HG02981 (cell line): ENCODE measurements around the gene EGFLAM.

ENCODE experiments used
- ATAC-seq: cut with Tn5 transposase; IDR thresholded peaks from one replicate; pipeline ENCODE4 v1.9.1; 2021; ENCODE audit warnings: mild to moderate bottlenecking, moderate library complexity; ENCODE audit not compliant: unreplicated experiment

EGFLAM gene

GRCh38 chr5:38445374-38446028 lies 187.1 kb downstream of the EGFLAM start:
- ATAC-seq, result no peak

GRCh38 chr5:38446029-38446522 lies 187.7 kb downstream of the EGFLAM start:
- no peak for ATAC-seq

- no peak for ATAC-seq
These were observed 188.7 kb downstream of the EGFLAM start for GRCh38 chr5:38447056-38447455.

- no peak for ATAC-seq
These were observed 189.4 kb downstream of the EGFLAM start for GRCh38 chr5:38447786-38448185.

- no peak for ATAC-seq
These were observed 190.4 kb downstream of the EGFLAM start for GRCh38 chr5:38448568-38449350.

GRCh38 chr5:38450627-38451026 lies 192.3 kb downstream of the EGFLAM start:
- no peak for ATAC-seq

GRCh38 chr5:38451074-38451725 lies 192.8 kb downstream of the EGFLAM start:
- no peak for ATAC-seq

GRCh38 chr5:38452201-38452600 lies 193.8 kb downstream of the EGFLAM start:
- ATAC-seq, result no peak

GRCh38 chr5:38453506-38453905 lies 195.1 kb downstream of the EGFLAM start:
- peak; percentile 97 for ATAC-seq

- ATAC-seq, result peak; percentile 3
These were observed 195.6 kb downstream of the EGFLAM start for GRCh38 chr5:38453921-38454320.

- ATAC-seq, result peak; percentile 40
These were observed 197.5 kb downstream of the EGFLAM start for GRCh38 chr5:38455796-38456330.

- no peak for ATAC-seq
These were observed 198.5 kb downstream of the EGFLAM start for GRCh38 chr5:38456657-38457399.

- ATAC-seq, result no peak
These were observed 199.8 kb downstream of the EGFLAM start for GRCh38 chr5:38458174-38458573.

- ATAC-seq, result no peak
These were observed 204.7 kb downstream of the EGFLAM start for GRCh38 chr5:38462976-38463633.

- ATAC-seq, result no peak
These were observed 205.5 kb downstream of the EGFLAM start for GRCh38 chr5:38463634-38464521.

GRCh38 chr5:38465061-38465460 lies 206.7 kb downstream of the EGFLAM start:
- no peak for ATAC-seq

GRCh38 chr5:38465702-38466423 lies 207.5 kb downstream of the EGFLAM start:
- ATAC-seq, result no peak

- no peak for ATAC-seq
These were observed 208.2 kb downstream of the EGFLAM start for GRCh38 chr5:38466424-38467189.
